Measurements from ENCODE around the gene QSOX2. TPM values are rescaled to one million over a fixed set of nuclear protein-coding genes. Genes with fewer than 3 reads are reported as not detected.
A peak's percentile ranks its signal among the peaks of the same experiment; 100 is the strongest.

QSOX2 gene
- total and polyA plus RNA-seq, 4 donors: 0.79 to 12.7 (median 4.3) TPM

GRCh38 chr9:136239983-136240330 lies 5.7 kb downstream of the QSOX2 start:
- Histone ChIP-seq H3K4me1 (ENCODE audit: control insufficient read depth in 4 of 4, insufficient read depth in 4 of 4, low read length in 3 of 4) (peaks cover 3 to 12% (median 8%) of the 10 kb centered on the region in 4 donors), H3K27me3 (ENCODE audit: control insufficient read depth in 4 of 4, insufficient read depth in 4 of 4, low read length in 3 of 4) (no peaks in the 10 kb centered on the region), H3K27ac (ENCODE audit: low read depth in 1 of 2, low read length in 2 of 2) (no peak overlapping the region), H3K9ac (ENCODE audit: low read depth in 1 of 2, low read length in 2 of 2) (no peak overlapping the region), H3K9me3 (ENCODE audit: control insufficient read depth in 4 of 4, low read length in 3 of 4) (no peaks in the 10 kb centered on the region), H3K4me3 (ENCODE audit: low read depth in 1 of 3, low read length in 3 of 3) (no peak overlapping the region), H3K36me3 (ENCODE audit: control insufficient read depth in 4 of 4, insufficient read depth in 3 of 4, low read depth in 1 of 4, low read length in 3 of 4) (peaks cover 0 to 6% (median 0%) of the 10 kb centered on the region in 4 donors)
- DNase-seq (ENCODE audit: low spot score): peak; percentile 71
- TF ChIP-seq, protein P1, sequence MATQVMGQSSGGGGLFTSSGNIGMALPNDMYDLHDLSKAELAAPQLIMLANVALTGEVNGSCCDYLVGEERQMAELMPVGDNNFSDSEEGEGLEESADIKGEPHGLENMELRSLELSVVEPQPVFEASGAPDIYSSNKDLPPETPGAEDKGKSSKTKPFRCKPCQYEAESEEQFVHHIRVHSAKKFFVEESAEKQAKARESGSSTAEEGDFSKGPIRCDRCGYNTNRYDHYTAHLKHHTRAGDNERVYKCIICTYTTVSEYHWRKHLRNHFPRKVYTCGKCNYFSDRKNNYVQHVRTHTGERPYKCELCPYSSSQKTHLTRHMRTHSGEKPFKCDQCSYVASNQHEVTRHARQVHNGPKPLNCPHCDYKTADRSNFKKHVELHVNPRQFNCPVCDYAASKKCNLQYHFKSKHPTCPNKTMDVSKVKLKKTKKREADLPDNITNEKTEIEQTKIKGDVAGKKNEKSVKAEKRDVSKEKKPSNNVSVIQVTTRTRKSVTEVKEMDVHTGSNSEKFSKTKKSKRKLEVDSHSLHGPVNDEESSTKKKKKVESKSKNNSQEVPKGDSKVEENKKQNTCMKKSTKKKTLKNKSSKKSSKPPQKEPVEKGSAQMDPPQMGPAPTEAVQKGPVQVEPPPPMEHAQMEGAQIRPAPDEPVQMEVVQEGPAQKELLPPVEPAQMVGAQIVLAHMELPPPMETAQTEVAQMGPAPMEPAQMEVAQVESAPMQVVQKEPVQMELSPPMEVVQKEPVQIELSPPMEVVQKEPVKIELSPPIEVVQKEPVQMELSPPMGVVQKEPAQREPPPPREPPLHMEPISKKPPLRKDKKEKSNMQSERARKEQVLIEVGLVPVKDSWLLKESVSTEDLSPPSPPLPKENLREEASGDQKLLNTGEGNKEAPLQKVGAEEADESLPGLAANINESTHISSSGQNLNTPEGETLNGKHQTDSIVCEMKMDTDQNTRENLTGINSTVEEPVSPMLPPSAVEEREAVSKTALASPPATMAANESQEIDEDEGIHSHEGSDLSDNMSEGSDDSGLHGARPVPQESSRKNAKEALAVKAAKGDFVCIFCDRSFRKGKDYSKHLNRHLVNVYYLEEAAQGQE (IDR thresholded peaks at IDR 0.05): no peak
- TF ChIP-seq, protein P2, sequence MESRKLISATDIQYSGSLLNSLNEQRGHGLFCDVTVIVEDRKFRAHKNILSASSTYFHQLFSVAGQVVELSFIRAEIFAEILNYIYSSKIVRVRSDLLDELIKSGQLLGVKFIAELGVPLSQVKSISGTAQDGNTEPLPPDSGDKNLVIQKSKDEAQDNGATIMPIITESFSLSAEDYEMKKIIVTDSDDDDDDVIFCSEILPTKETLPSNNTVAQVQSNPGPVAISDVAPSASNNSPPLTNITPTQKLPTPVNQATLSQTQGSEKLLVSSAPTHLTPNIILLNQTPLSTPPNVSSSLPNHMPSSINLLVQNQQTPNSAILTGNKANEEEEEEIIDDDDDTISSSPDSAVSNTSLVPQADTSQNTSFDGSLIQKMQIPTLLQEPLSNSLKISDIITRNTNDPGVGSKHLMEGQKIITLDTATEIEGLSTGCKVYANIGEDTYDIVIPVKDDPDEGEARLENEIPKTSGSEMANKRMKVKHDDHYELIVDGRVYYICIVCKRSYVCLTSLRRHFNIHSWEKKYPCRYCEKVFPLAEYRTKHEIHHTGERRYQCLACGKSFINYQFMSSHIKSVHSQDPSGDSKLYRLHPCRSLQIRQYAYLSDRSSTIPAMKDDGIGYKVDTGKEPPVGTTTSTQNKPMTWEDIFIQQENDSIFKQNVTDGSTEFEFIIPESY (IDR thresholded peaks at IDR 0.05): no peak
- TF ChIP-seq SP1 (IDR thresholded peaks at IDR 0.05) (no peak), EGR1 (IDR thresholded peaks at IDR 0.05; ENCODE audit: low read depth in 2 of 2) (no peak), FOXA2 (IDR thresholded peaks at IDR 0.05) (no peak), CTCF (IDR thresholded peaks at IDR 0.05; ENCODE audit: low read depth, low read length, missing input control) (no peak), TAF1 (conservative IDR thresholded peaks at IDR 0.05) (no peak), ATF3 (IDR thresholded peaks at IDR 0.05) (no peak), GABPA (IDR thresholded peaks at IDR 0.05 in 1 of 2, conservative IDR thresholded peaks at IDR 0.05 in 1 of 2) (no peak), RXRA (IDR thresholded peaks at IDR 0.05) (no peak), RAD21 (IDR thresholded peaks at IDR 0.05) (no peak), NR2F2 (IDR thresholded peaks at IDR 0.05) (no peak), JUND (IDR thresholded peaks at IDR 0.05) (no peak)
- 84% methylated on average over 2 of the region's 2 CpGs for WGBS

- no peak for DNase-seq (ENCODE audit: low spot score)
- H3K27ac ChIP-seq (ENCODE audit: low read depth in 1 of 2, low read length in 2 of 2): no peak overlapping the region
- H3K4me1 ChIP-seq (ENCODE audit: control insufficient read depth in 4 of 4, insufficient read depth in 4 of 4, low read length in 3 of 4): peaks cover under 1 to 6% (median 3%) of the 10 kb centered on the region in 4 donors
- WGBS: 88% methylated on average over 25 of the region's 25 CpGs
- H3K4me3 ChIP-seq (ENCODE audit: low read depth in 1 of 3, low read length in 3 of 3): no peak overlapping the region
- H3K36me3 ChIP-seq (ENCODE audit: control insufficient read depth in 4 of 4, insufficient read depth in 3 of 4, low read depth in 1 of 4, low read length in 3 of 4): peaks cover 0 to 6% (median 0%) of the 10 kb centered on the region in 4 donors
- no peak overlapping the region for H3K9ac ChIP-seq (ENCODE audit: low read depth in 1 of 2, low read length in 2 of 2)
- H3K27me3 ChIP-seq (ENCODE audit: control insufficient read depth in 4 of 4, insufficient read depth in 4 of 4, low read length in 3 of 4): no peaks in the 10 kb centered on the region
- TF ChIP-seq HNF4A (conservative IDR thresholded peaks at IDR 0.05) (no peak), EGR1 (IDR thresholded peaks at IDR 0.05; ENCODE audit: low read depth in 2 of 2) (no peak), RXRA (IDR thresholded peaks at IDR 0.05) (no peak), GABPA (IDR thresholded peaks at IDR 0.05 in 1 of 2, conservative IDR thresholded peaks at IDR 0.05 in 1 of 2) (no peak)
- H3K9me3 ChIP-seq (ENCODE audit: control insufficient read depth in 4 of 4, low read length in 3 of 4): no peaks in the 10 kb centered on the region
These were observed 6.3 kb downstream of the QSOX2 start for GRCh38 chr9:136239135-136239982.

All from liver (tissue), 9 donors.